ENCODE data around the gene ITPK1.

ITPK1 gene

GRCh38 chr14:93045965-93046704, 69.6 kb downstream of the ITPK1 start:
- Histone ChIP-seq H3K4me2 (no peak overlapping the region), H3K27ac (no peak overlapping the region), H3K4me1 (ENCODE audit: low read depth, poor library complexity, severe bottlenecking) (peaks cover 6% of the 10 kb centered on the region)

GRCh38 chr14:93045211-93045674, 70.5 kb downstream of the ITPK1 start:
- no peak overlapping the region for H2AFZ ChIP-seq (ENCODE audit: low read depth)
- no peaks in the 10 kb centered on the region for H3K36me3 ChIP-seq (ENCODE audit: insufficient read depth)
- no peak for TF ChIP-seq CTCF (conservative IDR thresholded peaks at IDR 0.05; ENCODE audit: low read depth, low read length)
- no peak overlapping the region for H3K9ac ChIP-seq
- no peaks in the 10 kb centered on the region for H4K20me1 ChIP-seq (ENCODE audit: insufficient read depth)
- H3K27me3 ChIP-seq (ENCODE audit: insufficient read depth, low read depth) = no peaks in the 10 kb centered on the region
- H3K27ac ChIP-seq = no peak overlapping the region
- no peak overlapping the region for H3K4me2 ChIP-seq
- H3K79me2 ChIP-seq (ENCODE audit: insufficient read depth, low read depth) = no peaks in the 10 kb centered on the region
- peaks cover 6% of the 10 kb centered on the region for H3K4me1 ChIP-seq (ENCODE audit: low read depth, poor library complexity, severe bottlenecking)
- no peak overlapping the region for H3K4me3 ChIP-seq (IDR thresholded peaks at IDR 0.05; ENCODE audit: insufficient read depth, low read depth, low read length)

More at GRCh38 chr14:93045965-93046704, 69.6 kb downstream of the ITPK1 start:
- no peak overlapping the region for H2AFZ ChIP-seq (ENCODE audit: low read depth)
- H3K79me2 ChIP-seq (ENCODE audit: insufficient read depth, low read depth) = no peaks in the 10 kb centered on the region
- no peaks in the 10 kb centered on the region for H3K36me3 ChIP-seq (ENCODE audit: insufficient read depth)
- no peaks in the 10 kb centered on the region for H3K27me3 ChIP-seq (ENCODE audit: insufficient read depth, low read depth)
- TF ChIP-seq CTCF (conservative IDR thresholded peaks at IDR 0.05; ENCODE audit: low read depth, low read length) = no peak
- H3K9ac ChIP-seq = no peak overlapping the region
- H4K20me1 ChIP-seq (ENCODE audit: insufficient read depth) = no peaks in the 10 kb centered on the region
- H3K4me3 ChIP-seq (IDR thresholded peaks at IDR 0.05; ENCODE audit: insufficient read depth, low read depth, low read length) = no peak overlapping the region

GRCh38 chr14:93044556-93044955, 71.2 kb downstream of the ITPK1 start:
- no peaks in the 10 kb centered on the region for H3K79me2 ChIP-seq (ENCODE audit: insufficient read depth, low read depth)

GRCh38 chr14:93044121-93044520, 71.6 kb downstream of the ITPK1 start:
- H2AFZ ChIP-seq (ENCODE audit: low read depth) = no peak overlapping the region
- no peak overlapping the region for H3K27ac ChIP-seq
- peaks cover 6% of the 10 kb centered on the region for H3K4me1 ChIP-seq (ENCODE audit: low read depth, poor library complexity, severe bottlenecking)
- no peaks in the 10 kb centered on the region for H3K79me2 ChIP-seq (ENCODE audit: insufficient read depth, low read depth)
- no peaks in the 10 kb centered on the region for H4K20me1 ChIP-seq (ENCODE audit: insufficient read depth)
- H3K4me3 ChIP-seq (IDR thresholded peaks at IDR 0.05; ENCODE audit: insufficient read depth, low read depth, low read length) = no peak overlapping the region
- H3K36me3 ChIP-seq (ENCODE audit: insufficient read depth) = no peaks in the 10 kb centered on the region
- no peak overlapping the region for H3K9ac ChIP-seq
- TF ChIP-seq CTCF (conservative IDR thresholded peaks at IDR 0.05; ENCODE audit: low read depth, low read length) = no peak
- no peak overlapping the region for H3K4me2 ChIP-seq
- no peaks in the 10 kb centered on the region for H3K27me3 ChIP-seq (ENCODE audit: insufficient read depth, low read depth)

More at GRCh38 chr14:93044556-93044955, 71.2 kb downstream of the ITPK1 start:
- H2AFZ ChIP-seq (ENCODE audit: low read depth) = no peak overlapping the region
- H3K4me1 ChIP-seq (ENCODE audit: low read depth, poor library complexity, severe bottlenecking) = peaks cover 6% of the 10 kb centered on the region
- H3K4me3 ChIP-seq (IDR thresholded peaks at IDR 0.05; ENCODE audit: insufficient read depth, low read depth, low read length) = no peak overlapping the region
- H3K36me3 ChIP-seq (ENCODE audit: insufficient read depth) = no peaks in the 10 kb centered on the region
- H3K27ac ChIP-seq = no peak overlapping the region
- TF ChIP-seq CTCF (conservative IDR thresholded peaks at IDR 0.05; ENCODE audit: low read depth, low read length) = no peak
- no peak overlapping the region for H3K4me2 ChIP-seq
- H3K27me3 ChIP-seq (ENCODE audit: insufficient read depth, low read depth) = no peaks in the 10 kb centered on the region
- no peaks in the 10 kb centered on the region for H4K20me1 ChIP-seq (ENCODE audit: insufficient read depth)
- no peak overlapping the region for H3K9ac ChIP-seq

All from KMS-11 (cell line).